HUES48 (cell line): ENCODE results near the gene CLSTN2.

Experiments
- H3K27ac ChIP-seq: one replicate; pipeline ENCODE4 v1.7.0; 2013; ENCODE audit warnings: low read depth, low read length, inconsistent platforms
- H3K27me3 ChIP-seq: 2 replicates; pipeline ENCODE4 v1.6.1; 2013; ENCODE audit warnings: mild to moderate bottlenecking, low read length; ENCODE audit not compliant: control insufficient read depth, insufficient read depth
- H3K36me3 ChIP-seq: 2 replicates; pipeline ENCODE4 v1.6.1; 2013; ENCODE audit warnings: low read length; ENCODE audit not compliant: control insufficient read depth, insufficient read depth
- H3K4me1 ChIP-seq: 2 replicates; pipeline ENCODE4 v1.6.1; 2013; ENCODE audit warnings: mild to moderate bottlenecking, low read length; ENCODE audit not compliant: control insufficient read depth, insufficient read depth
- H3K4me3 ChIP-seq: 2 replicates; pipeline ENCODE4 v1.5.1; 2013; ENCODE audit warnings: mild to moderate bottlenecking, low read depth, low read length
- H3K9ac ChIP-seq: 2 replicates; pipeline ENCODE4 v1.6.1; 2013; ENCODE audit warnings: mild to moderate bottlenecking, low read depth, low read length, moderate library complexity
- H3K9me3 ChIP-seq: 2 replicates; pipeline ENCODE4 v1.6.1; 2013; ENCODE audit warnings: low read length; ENCODE audit not compliant: control insufficient read depth, insufficient read depth

The CLSTN2 gene

GRCh38 chr3:140617135-140617534 is 682.1 kb downstream of the CLSTN2 start:
- Histone ChIP-seq H3K36me3 (no peaks in the 10 kb centered on the region), H3K9ac (no peak overlapping the region), H3K4me3 (no peak overlapping the region), H3K27ac (no peak overlapping the region), H3K9me3 (no peaks in the 10 kb centered on the region), H3K4me1 (no peaks in the 10 kb centered on the region), H3K27me3 (no peaks in the 10 kb centered on the region)

DNA sequence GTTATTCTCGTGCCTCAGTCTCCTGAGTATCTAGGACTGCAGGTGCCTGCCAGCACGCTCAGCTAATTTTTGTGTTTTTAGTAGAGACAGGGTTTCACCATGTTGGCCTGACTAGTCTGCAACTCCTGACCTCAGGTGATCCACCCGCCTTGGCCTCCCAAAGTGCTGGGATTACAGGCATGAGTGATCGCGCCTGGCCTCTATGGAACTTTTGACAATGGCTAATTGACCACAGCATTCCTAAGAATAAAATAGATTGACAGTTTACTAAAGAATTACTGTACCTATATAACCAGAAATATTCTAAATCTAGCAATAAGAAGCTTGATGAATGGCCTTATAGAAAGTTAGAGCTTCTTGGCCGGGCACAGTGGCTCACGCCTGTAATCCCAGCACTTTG is 691.9 kb downstream of the CLSTN2 start:
- Histone ChIP-seq H3K9ac (no peak overlapping the region), H3K4me3 (no peak overlapping the region), H3K36me3 (no peaks in the 10 kb centered on the region), H3K27ac (no peak overlapping the region), H3K4me1 (no peaks in the 10 kb centered on the region), H3K27me3 (no peaks in the 10 kb centered on the region), H3K9me3 (no peaks in the 10 kb centered on the region)
